ENCODE measurements around the gene GOPC. TPM values are rescaled to one million over a fixed set of nuclear protein-coding genes. Genes with fewer than 3 reads are reported as not detected.
A peak's percentile ranks its signal among the peaks of the same experiment; 100 is the strongest.

GOPC gene
- total and polyA plus RNA-seq, 2 donors (not counting 3 experiments of a cell fraction or from before 2014, with no cell fraction given), result 7.8 to 22.8 TPM

GRCh38 chr6:117617210-117618035 lies 15.1 kb upstream of the GOPC start:
- peak; percentile 29 for DNase-seq (ENCODE audit: low read depth, low spot score)
- dilution Hi-C loops (cut with MboI; ENCODE audit: extremely low pct_ligation_motif_present, low sequenced_read_pairs), result no loop called here
- H2AFZ ChIP-seq (ENCODE audit: low read depth, low read length), result no peak overlapping the region

More at GRCh38 chr6:117617210-117618035, 15.1 kb upstream of the GOPC start:
- Histone ChIP-seq H3K9me3 (replicated peaks; ENCODE audit: control insufficient read depth, insufficient read depth, low read length) (no peaks in the 10 kb centered on the region), H3K27me3 (ENCODE audit: control insufficient read depth in 2 of 2, insufficient read depth in 2 of 2, low read length in 2 of 2) (peaks cover 0 to 2% of the 10 kb centered on the region in 2 experiments), H3K9me1 (replicated peaks; ENCODE audit: control insufficient read depth, extremely low read depth, insufficient read depth, low read length) (no peaks in the 10 kb centered on the region), H4K20me1 (replicated peaks; ENCODE audit: control insufficient read depth, extremely low read depth, insufficient read depth, low read length) (no peaks in the 10 kb centered on the region), H3K4me3 (replicated peaks in 1 of 3; ENCODE audit: insufficient read depth in 1 of 3, low read depth in 1 of 3, low read length in 3 of 3) (no peak overlapping the region), H3K4me2 (ENCODE audit: insufficient read depth, low read length) (no peak overlapping the region), H3K36me3 (ENCODE audit: control insufficient read depth in 2 of 2, extremely low read depth in 1 of 2, insufficient read depth in 2 of 2, low read length in 2 of 2) (no peaks in the 10 kb centered on the region), H3K9ac (replicated peaks; ENCODE audit: extremely low read depth, insufficient read depth, low read length) (no peak overlapping the region), H3K4me1 (ENCODE audit: control insufficient read depth, extremely low read depth, insufficient read depth, low read length) (no peaks in the 10 kb centered on the region), H3K27ac (ENCODE audit: insufficient read depth, low read depth, low read length) (no peak overlapping the region), H3K79me2 (ENCODE audit: control insufficient read depth, insufficient read depth, low read length) (no peaks in the 10 kb centered on the region)
- TF ChIP-seq CTCF (IDR thresholded peaks at IDR 0.05; ENCODE audit: extremely low read depth in 1 of 2, insufficient read depth in 1 of 2, low read depth in 1 of 2, low read length in 2 of 2) (no peak), FOS (IDR thresholded peaks at IDR 0.05; ENCODE audit: borderline replicate concordance, insufficient read depth, low read length) (no peak), JUN (IDR thresholded peaks at IDR 0.05; ENCODE audit: borderline replicate concordance, insufficient read depth, insufficient read length, low read depth) (no peak), MAX (IDR thresholded peaks at IDR 0.05; ENCODE audit: insufficient read depth, insufficient read length) (no peak), POLR2AphosphoS5 (IDR thresholded peaks at IDR 0.05; ENCODE audit: insufficient read depth, low read depth, low read length) (no peak), POLR2A (IDR thresholded peaks at IDR 0.05; ENCODE audit: low read depth, low read length) (no peak), MYC (IDR thresholded peaks at IDR 0.05; ENCODE audit: low read depth, low read length) (no peak), EZH2 (IDR thresholded peaks at IDR 0.05; ENCODE audit: borderline replicate concordance, low read depth, low read length, severe bottlenecking) (no peak), GATA2 (IDR thresholded peaks at IDR 0.05; ENCODE audit: insufficient read depth, insufficient read length, low read depth, low read length) (no peak)
- no peak for FAIRE-seq
- ChIA-PET CTCF (no interaction called here), POLR2A (no interaction called here)
- no TSS peak for BruUV-seq (replicated peaks)
- intact Hi-C loops (cut with micrococcal nuclease), result no loop called here
